HCT116 (cell line): Measurements from ENCODE around the gene SUGCT.

ENCODE experiments used
- CTCF ChIP-seq, 3 experiments: fragments of 200-600 bp in 1 of 3; sonication (generic) in 1 of 3; IDR thresholded peaks in 2 of 3; conservative IDR thresholded peaks in 1 of 3; 2 replicates each; pipeline ENCODE4 v1.5.1; 2012 to 2017; ENCODE audit warnings: low read depth in 2 of 3, low read length in 2 of 3, antibody characterized with exemption in 1 of 3, borderline replicate concordance in 1 of 3, control low read depth in 1 of 3, mild to moderate bottlenecking in 1 of 3, mixed read lengths in 1 of 3, mixed run types in 1 of 3, moderate library complexity in 1 of 3; ENCODE audit not compliant: insufficient read depth in 1 of 3
- EZH2 ChIP-seq: fragments of 200-600 bp; sonication (generic); IDR thresholded peaks from 2 replicates; pipeline ENCODE4 v1.6.1; 2017; ENCODE audit warnings: antibody characterized with exemption, mixed run types
- POLR2A ChIP-seq: IDR thresholded peaks from 2 replicates; pipeline ENCODE4 v1.7.0; 2011; ENCODE audit warnings: borderline replicate concordance; ENCODE audit not compliant: insufficient read depth, insufficient read length; ENCODE audit errors: extremely low read depth
- POLR2AphosphoS5 ChIP-seq: IDR thresholded peaks from 2 replicates; pipeline ENCODE4 v1.6.1; 2011; ENCODE audit warnings: mild to moderate bottlenecking, low read depth, low read length, moderate library complexity
- SP1 ChIP-seq: IDR thresholded peaks from 2 replicates; pipeline ENCODE4 v1.6.1; 2012; ENCODE audit warnings: low read depth
- YY1 ChIP-seq: IDR thresholded peaks from 2 replicates; pipeline ENCODE4 v1.6.1; 2011; ENCODE audit warnings: low read length, low read depth, moderate library complexity, mild to moderate bottlenecking; ENCODE audit not compliant: insufficient replicate concordance; ENCODE audit errors: extremely low read depth
- ZFX ChIP-seq: fragments of 450-650 bp; IDR thresholded peaks from 2 replicates; pipeline ENCODE4 v1.6.1; 2017
- TF ChIP-seq, protein P1 (sequence below): IDR thresholded peaks from 2 replicates; pipeline ENCODE4 v1.6.1; 2012

DNA sequence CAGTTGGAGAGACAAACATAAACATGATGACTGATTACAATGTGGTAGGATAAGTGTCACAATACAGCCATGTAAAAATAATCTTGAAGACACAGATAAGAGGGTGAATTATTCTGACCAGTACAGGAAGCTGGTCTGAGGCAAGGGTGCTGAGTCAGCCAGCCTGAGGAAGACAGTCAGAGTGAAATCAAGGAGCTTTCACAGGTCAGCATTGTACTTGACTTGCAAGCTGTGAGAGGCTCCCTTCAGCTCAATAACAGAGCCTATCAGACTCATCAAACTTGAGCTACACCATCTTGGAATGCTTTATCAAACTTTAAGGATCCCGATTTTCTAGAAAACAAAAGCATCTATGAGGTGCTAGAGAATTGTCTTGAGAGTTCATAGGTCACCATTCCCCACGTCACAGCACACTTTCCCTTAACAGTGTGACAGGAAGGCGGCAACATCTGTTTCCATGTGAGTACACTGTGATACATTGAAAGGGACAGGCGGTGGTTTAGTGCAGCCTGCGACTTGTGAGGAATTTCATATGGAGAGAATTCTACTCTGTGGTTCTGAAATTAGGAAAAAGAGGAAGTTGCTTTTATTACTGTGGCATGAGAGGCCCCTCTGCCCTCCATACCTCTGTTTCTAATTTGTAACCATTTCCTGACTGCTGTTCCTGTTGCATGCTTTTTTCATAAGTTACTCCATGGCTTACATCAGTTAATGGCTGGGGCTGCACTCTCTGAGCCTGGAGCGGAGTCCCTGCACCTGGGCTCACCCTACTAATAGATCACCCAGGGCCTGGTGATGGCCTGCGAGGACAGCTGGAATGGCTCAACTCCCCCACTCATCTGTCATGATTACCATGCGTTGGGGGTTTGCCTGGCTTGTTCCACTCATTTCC is 417.1 kb downstream of the SUGCT start:
- no peak for TF ChIP-seq CTCF (IDR thresholded peaks at IDR 0.05 in 2 of 3, conservative IDR thresholded peaks at IDR 0.05 in 1 of 3; ENCODE audit: borderline replicate concordance in 1 of 3, insufficient read depth in 1 of 3, low read depth in 2 of 3, low read length in 2 of 3)
- no peak for TF ChIP-seq POLR2A
- TF ChIP-seq ZFX = no peak
- no peak for TF ChIP-seq YY1
- TF ChIP-seq, protein P1, sequence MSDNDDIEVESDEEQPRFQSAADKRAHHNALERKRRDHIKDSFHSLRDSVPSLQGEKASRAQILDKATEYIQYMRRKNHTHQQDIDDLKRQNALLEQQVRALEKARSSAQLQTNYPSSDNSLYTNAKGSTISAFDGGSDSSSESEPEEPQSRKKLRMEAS = no peak
- TF ChIP-seq SP1 = no peak
- no peak for TF ChIP-seq EZH2
- TF ChIP-seq POLR2AphosphoS5 = no peak
